Dedifferentiated amniotic fluid mesenchymal stem cell (primary cell): Measurements from ENCODE around the gene MEIS1.

Source experiments
- DNase-seq: peaks from one replicate; pipeline ENCODE4 v3.0.0-alpha.2; 2016; ENCODE audit errors: extremely low spot score

Gene MEIS1

DNA sequence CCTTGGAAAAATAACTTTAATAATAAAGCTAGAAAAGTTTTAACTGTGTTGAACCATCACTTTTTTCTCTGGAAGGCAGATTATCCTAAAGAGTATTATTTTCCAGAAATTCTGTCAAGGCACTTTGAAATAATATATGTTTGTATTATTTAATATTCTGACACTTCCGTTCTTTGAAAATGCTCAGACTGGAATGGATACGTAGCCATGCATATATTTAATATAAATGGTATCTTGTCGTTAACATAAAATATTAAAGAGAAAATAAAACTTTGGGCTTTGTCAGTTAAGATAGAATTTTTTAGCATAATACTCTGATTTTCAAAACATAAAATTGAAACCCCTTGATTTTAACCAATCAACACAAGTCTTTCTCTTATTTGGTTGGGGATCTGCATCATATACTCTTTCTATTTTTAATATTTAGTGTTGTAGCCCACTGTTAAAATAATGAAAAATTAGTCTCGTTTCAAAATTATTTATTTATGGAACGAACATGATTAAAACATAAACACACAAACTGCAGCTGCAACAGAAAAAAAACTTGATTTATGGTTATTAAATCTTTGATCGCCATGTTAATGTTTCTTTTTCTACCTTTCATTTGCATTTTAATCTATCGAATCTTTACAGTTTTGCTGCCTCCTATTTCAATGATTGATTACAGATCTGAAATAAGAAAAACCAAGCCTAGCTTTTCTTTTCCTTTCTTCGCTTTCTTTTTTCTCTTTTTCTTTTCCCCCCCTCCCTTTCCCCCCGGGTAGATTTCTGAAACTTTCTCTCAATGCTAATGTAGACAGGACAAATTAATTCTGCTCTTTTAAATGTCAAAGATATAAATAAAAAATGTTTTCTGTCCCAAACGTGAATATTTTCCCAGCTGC is 145.5 kb downstream of the MEIS1 start:
- no peak for DNase-seq

DNA sequence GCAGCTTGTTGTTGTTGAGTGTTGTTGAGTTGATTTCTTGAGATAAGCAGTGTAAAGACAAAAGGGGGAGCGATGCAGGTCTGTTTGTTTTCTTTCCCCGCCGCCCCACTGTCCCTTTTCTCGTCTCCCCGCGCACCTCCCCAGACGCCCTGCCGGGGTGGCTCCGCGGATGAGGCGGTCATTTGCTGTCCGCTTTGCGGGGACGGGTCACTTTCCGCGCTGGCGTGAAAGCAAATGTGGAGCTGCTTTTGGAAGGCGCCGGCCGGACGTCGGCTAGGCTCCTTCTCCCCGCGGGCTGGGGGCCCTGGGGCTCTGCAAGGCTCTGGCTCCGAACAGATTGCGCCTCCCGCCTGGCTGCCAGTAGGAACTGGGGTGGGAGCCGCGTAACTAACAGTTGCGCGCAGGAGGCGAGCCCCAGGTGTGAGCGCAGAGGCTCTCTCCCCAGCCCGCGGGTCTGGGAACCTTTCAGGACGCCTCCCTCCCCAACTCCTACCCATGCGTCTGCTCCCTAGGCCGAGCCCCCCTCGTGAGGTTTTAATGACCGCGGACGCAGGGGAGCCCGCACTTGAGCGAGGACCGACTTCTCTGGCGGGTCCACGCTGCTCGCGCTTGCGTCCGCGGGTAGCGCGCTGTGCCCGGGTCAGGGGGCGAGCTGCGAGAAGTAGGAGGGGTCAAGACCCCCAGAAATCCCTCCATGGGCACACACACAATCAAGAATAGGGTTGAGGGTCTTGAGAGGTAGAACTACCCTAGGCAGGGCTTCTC is 146.6 kb downstream of the MEIS1 start:
- DNase-seq, result no peak

DNA sequence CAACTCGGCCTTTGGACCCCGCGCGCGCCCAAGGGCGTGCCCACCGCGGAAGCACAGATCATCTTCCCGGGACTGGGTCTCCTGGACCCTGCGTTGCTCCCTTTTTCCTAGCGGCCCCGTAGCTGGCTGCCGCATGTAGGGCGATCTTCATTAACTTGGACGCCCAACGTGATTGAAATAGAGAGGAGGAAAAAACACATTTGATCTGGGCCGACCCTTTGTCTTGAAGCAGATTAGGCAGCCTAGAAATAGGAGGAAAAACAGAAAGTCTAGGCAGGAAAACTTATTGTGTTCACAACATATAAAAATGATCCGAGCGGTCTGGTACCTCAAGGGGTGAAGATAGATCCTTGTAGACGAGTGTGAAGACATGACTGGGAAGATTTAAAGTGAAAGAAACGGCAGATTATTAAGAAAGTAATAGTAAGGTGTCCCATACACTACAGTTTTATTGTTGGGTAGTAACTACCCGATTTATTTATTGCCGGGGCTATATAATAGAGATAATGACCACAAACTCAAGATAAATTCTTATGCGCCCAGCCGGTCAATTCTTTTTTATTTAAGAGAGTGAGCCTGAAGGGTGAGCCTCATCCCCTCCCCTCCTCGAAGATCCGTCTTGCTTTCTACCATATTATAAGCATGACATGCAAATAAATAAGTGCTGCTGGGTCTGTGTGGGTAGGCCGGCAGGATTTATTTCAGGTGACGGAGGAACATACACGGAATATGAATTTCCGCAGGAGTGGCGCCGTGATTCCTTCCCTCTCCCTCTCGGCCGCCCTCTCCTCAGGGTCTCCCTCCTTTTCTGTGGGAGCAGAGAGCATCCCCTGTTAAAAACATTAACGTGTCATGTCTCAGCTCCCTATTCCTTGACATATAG is 147.4 kb downstream of the MEIS1 start:
- DNase-seq, result no peak

DNA sequence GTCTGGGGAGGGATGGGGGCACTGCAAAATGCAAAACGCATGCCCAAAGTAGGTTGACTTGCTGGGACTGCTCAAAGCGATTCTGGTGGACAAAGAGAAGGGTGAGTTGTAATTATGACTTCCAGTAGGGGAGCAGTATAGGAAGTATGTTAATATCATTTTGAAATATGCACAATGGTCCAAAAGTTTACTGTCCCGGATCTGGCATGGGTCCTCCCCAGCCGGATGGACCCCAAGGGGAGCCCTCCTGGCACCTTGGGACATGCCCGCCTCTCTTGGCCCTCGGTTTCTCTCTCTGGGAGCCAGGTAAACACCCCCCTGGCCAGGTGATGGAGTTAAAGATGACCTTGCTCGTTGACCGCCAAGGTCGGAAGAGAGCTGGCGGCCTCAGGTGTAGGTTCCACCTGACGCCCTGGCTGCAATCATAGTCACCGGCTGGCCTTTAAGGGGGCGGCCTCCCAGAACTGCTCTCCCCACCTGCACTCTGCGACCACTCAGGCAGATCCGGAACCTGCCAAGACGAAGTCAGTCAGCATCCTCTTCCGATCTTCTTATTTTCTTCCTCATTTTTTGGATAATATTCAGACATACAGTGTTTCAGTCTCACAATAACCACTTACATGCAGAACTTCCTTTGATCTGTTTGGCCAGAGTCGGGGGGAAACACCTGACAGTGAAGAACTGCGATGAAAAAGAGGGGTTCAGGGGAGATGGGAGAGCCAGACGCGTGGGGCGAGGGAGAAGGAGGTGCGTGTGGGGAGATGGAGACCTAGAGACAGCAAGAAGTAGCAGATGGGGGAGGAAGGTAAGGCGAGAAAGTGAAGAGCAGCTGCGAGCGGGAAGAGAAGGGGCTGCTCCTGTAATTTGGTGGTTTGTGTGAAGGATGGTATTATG is 148.3 kb downstream of the MEIS1 start:
- DNase-seq, result no peak

DNA sequence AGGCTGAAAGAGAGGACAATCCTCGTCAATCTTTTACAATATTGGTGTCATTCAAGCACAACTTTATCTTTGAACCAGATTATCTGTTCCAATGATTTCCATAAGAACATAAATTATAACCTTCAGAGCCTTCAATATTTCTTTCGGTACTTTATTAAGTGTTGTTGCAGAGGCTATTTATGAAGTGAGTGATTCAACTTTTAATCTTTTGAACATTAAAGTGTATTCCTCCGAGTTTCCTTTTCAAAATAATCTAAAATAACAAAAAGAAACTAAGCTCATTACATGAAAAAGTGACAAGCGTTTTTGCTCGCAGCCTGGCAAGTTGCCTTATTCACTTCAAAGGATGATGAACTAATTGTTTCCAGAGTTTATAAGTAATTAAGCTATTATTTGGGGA is 149.0 kb downstream of the MEIS1 start:
- no peak for DNase-seq

DNA sequence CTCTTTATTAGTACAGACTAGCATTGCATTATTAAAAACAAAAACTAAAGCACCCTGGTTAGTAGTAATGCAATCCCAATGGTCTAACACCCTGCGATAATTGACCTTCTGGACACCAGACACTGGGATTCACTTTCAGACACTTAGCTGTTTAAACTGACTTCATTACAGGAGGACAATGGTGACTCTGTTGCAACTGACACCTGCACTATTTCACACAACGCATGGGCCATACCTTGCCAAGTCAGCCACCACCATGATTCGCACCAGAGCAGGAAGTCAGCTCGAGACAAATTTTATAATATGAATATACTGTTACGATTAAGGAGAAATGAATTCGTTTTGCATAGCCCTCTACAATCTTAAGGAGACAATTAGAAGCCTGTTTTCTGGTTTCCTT is 150.7 kb downstream of the MEIS1 start:
- no peak for DNase-seq

DNA sequence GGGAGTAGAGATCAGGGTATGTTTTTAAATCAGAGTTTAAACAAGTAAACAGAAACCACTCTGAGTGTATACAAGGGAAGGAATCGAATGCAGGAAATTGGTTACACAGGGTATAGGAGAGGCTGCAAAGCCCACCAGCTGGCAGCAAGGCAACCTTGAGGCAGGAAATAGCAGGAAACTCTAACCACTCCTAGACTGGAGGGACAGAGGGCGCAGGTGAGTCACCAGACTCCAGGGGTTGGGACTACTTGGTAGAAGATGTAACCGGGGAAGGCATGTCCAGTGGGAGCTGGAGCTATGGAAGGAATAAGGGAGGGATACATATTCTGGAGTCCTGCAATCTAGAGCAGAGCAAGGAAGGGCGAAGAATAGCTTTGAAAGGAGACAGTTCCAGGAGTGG is 152.3 kb downstream of the MEIS1 start:
- DNase-seq, result no peak

DNA sequence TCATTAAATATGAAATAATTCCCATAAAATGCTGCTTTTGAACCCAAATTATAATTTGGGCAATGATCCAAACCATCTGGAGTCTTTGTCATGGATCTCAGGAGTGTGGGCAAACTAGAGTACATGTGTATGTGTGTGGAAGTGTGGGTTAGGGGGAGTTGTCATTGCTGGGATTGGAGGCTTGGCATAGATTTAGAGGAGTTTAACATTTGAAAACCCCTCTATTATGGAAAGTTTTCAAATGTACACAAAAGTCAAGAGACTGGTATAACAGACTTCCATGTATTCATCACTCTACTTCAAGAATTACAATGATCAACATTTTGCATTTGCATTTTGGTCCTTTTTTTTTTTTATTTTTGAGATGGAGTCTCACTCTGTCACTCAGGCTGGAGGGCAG is 159.1 kb downstream of the MEIS1 start:
- DNase-seq, result no peak

DNA sequence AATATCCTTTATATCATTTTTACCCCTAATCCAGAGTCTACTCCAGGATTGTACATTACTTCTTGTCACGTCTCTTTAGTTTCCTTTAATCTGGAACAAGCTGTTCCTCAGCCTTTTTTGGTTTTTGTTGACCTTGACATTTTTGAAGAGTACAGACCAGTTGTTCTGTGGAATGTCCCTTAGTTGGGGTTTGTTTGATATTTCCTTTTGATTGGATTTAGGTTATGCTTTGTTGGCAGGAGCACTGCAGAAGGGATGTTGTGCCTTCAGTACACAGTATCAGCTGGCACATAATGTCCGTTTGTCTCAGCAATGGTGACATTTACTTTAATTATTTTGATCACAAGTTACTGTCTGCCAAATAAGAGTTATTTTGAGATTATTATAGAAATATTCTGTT is 160.6 kb downstream of the MEIS1 start:
- DNase-seq, result no peak

DNA sequence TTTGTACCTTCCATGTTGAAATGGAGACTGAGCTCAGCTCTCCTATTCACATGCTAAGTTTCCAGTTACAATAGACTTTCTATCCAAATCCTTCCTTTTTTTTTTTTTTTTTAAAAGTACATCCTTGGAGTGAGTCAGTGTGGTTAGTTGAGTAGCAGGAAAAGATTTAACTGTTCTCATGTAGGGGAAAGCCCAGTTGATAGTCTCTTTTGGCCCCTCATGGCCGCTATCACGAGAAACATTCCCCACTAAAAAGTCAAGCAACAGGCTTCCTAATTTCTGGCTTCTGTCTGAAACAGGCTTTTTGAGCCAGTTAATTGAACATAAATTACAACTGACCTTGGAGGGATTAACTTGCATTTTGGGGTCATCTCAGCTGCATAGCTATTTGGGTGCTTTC is 161.3 kb downstream of the MEIS1 start:
- DNase-seq, result peak; percentile 22

DNA sequence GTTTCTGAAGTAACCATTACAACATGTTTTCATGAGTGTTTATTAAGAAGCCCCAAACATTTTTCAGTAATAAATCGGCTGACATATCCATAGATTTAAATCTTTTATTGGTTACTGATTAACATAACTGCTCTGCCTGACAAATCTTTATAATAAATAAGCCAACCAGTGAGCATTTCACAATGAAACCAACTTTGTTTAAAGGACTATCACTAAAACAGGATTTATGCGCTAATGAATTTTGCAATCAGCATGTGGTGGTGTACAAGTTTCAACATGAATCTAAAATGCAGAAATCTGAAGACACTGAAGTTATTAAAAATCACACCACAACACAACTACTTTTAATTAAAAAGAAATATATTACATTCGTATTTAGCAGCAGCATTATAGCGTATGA is 166.7 kb downstream of the MEIS1 start:
- no peak for DNase-seq

DNA sequence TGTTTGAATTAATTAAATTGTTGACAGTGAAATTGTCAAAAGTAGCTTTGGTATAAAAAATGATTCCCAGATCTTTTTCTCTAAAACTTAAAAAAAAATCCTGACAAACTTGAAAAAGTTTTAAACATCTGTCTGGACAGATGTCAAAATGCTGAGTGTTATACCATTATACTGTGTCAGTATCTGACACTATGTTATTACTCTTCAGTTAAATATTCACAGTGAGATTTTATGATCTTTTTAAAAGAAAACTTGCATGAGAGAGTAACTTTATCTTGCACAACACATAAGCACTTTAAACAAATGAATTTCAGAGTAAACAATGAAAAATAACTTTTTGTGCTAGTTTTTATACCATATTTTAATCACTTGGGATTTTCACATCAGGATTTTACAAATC is 167.4 kb downstream of the MEIS1 start:
- no peak for DNase-seq

DNA sequence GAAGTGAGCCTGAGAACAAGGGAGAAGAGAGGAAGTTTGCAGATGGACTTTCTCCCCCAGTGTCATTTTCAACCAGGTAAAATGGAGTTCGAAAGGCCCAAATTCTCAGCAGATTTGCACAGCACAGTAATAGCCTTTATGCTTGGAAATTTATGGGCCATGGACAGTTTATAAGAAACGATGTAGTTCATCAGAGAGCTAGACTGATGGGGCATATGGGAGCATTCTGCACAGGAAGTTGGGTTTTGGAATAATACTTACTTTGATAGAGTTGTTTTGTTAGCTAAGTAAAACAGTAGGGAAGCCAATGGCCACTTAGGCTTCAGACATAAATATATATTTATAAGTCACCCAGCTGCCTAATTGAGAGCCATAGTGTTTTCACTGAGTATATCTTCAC is 169.4 kb downstream of the MEIS1 start:
- no peak for DNase-seq

DNA sequence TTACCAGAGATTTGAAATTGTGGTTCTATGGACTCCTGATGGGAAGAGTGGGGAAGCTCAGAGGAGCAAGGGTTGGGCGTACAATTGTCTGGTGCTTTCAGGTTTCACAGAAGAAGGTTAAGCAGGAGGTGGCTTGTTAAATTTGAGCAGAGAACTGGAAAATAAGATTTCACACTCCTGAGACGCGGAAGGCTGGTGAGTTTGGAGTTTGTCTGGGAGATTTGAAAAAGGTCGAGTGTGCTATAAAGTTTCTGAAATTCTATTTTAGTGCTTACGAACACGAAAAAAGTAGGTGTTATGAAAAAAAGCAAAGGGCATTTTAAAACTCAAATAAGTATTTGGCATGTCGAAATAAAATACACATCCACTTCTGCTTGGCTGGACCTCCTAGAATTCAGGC is 170.1 kb downstream of the MEIS1 start:
- DNase-seq, result no peak

DNA sequence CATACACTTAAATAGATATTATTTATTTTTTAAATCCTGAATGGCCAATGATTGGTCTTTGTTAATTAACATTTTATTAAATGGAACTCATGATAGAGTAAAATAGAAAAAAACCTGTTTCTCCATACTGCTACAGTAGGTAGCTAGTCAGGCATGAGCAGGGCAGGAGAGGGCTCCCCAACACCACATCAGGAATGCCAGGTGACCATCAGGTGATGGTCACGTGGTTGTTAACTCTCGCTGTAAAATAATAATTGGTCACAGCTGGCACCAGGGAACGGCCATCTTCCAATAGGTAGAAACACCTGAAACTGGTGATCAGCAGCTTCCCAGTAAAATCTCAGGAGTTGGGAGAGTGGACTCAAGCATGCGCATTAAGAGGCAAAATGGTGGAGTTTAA is 172.2 kb downstream of the MEIS1 start:
- DNase-seq, result no peak
